IPS DF 4.7 (cell line): Measurements from ENCODE around the gene KLF6.

Experiments
- DNase-seq: peaks from one replicate; pipeline ENCODE4 v3.0.0-alpha.2; 2013; ENCODE audit warnings: low spot score; ENCODE audit errors: extremely low read depth

The KLF6 gene

DNA sequence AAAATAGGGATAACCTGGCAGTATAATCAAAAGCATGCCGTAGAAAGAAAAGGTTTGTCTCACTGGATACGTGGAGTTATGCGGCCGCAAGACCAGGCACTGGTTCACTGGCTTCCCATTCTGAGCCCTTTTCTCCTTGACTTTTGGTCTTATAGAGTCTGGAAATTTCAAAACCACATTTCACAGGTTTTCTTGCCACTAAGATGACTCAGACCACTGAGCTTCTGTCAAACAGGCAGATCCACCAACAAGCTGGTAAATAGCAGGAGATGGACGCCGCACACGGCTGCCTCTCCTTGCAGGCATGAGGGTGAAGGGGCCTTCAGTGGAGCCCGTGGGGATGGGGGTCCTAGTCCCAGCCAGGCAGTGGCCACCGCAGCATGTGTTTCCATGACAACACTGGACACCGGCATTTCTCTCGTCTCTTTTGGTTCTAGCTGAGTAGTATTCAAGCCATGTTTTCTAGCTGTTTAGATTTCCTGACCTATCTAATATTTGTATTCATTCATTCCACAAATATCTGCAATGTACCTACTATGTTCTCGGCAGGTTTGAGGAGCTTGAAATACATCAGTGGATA, 55.5 kb downstream of the KLF6 start:
- no peak for DNase-seq

DNA sequence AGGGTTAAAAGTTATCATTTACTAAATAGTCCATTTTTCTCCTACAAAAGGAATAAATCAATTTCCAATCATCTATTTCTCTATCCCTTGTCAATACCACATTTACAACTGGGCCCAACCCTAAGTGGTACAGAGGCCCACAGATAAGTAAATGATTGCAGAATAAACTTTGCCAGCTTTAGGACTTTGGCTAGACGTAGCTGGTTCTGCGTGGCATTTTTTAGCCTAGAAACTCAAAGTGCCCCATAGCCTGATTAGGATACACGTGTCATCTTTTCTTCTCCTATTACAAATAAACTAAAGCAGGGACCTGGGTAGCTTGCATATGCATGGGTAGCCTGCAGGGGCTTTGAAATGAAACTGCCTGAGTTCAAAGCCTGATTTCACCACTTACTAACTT, 56.4 kb downstream of the KLF6 start:
- DNase-seq = no peak

DNA sequence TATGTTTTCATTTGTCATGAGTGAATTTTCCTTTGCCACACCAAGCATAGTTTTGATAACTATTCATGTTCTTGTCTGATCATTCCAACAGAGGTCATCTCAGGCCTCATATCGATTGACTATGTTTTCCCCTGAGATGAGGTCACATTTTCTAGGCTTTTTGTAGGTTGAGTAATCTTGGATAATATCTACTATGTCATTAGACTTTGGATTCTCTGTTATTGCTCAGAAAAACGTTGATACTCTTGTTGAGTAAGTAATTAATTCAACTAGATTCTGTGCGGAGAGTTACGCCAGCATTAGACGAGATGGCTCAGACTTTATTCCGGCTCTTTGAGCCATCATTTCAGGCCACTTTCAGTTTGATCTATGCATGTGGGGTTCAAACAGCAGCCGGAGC, 57.7 kb downstream of the KLF6 start:
- no peak for DNase-seq
